ENCODE data around the gene HIPK2.

GRCh38 chr7:139748941-139749340 lies 28.9 kb downstream of the HIPK2 start:
- TF ChIP-seq BHLHE40 (IDR thresholded peaks at IDR 0.05; ENCODE audit: borderline replicate concordance) = no peak
- no peak for TF ChIP-seq ZNF384 (IDR thresholded peaks at IDR 0.05)
- no peak for TF ChIP-seq SUZ12 (IDR thresholded peaks at IDR 0.05)
- no peak for TF ChIP-seq FOXM1 (IDR thresholded peaks at IDR 0.05; ENCODE audit: borderline replicate concordance)
- TF ChIP-seq ELF4 (IDR thresholded peaks at IDR 0.05) = no peak
- no peak for TF ChIP-seq TARDBP (IDR thresholded peaks at IDR 0.05)
- no peak for TF ChIP-seq SP1 (IDR thresholded peaks at IDR 0.05)
- TF ChIP-seq CTBP1 (IDR thresholded peaks at IDR 0.05; ENCODE audit: borderline replicate concordance) = no peak
- no peak for TF ChIP-seq ARNT (IDR thresholded peaks at IDR 0.05)
- TF ChIP-seq FOXA1 (IDR thresholded peaks at IDR 0.05) = no peak

Measured in HEK293T (cell line).